H1 (cell line): ENCODE measurements around the gene NAV2. TPM values are rescaled to one million over a fixed set of nuclear protein-coding genes. Genes with fewer than 3 reads are reported as not detected.

Experiments
- CTCF ChIA-PET: fragments of 300-600 bp; sonication (Branson Sonifier 250); formaldehyde crosslinking; loops from one replicate; lab custom pipeline; 2021; ENCODE audit not compliant: partially characterized antibody; lab: Charles Lee
- POLR2A ChIA-PET: fragments of 300-600 bp; sonication (Branson Sonifier 250); formaldehyde crosslinking; loops from one replicate; lab custom pipeline; 2021; ENCODE audit warnings: inconsistent platforms; ENCODE audit not compliant: partially characterized antibody; lab: Charles Lee
- DNase-seq, 2 experiments: peaks; one replicate each; pipeline versions ENCODE4 v3.0.0 to v3.0.0-alpha.2; 2010 to 2022; ENCODE audit warnings: low spot score in 2 of 2, low read depth in 1 of 2, mixed read lengths in 1 of 2
- FAIRE-seq: peaks from 2 replicates; lab custom pipeline; 2011; peaks lifted over from hg19 to GRCh38; lab: Jason Lieb, UNC
- H2AFZ ChIP-seq: 2 replicates; pipeline ENCODE4 v1.8.1; 2012; ENCODE audit warnings: low read length, inconsistent platforms
- H2AK5ac ChIP-seq: 2 replicates; pipeline ENCODE4 v1.6.1; 2013; ENCODE audit warnings: low read depth, low read length
- H2BK120ac ChIP-seq: replicated peaks from 2 replicates; pipeline ENCODE3; 2013; ENCODE audit warnings: low read depth, low read length, inconsistent platforms
- H2BK12ac ChIP-seq: 2 replicates; pipeline ENCODE4 v1.6.1; 2013; ENCODE audit warnings: low read depth, low read length
- H2BK15ac ChIP-seq: 2 replicates; pipeline ENCODE4 v1.6.1; 2013; ENCODE audit warnings: low read length
- H2BK20ac ChIP-seq: 2 replicates; pipeline ENCODE4 v1.6.1; 2013; ENCODE audit warnings: low read length
- H2BK5ac ChIP-seq: 2 replicates; pipeline ENCODE4 v1.6.1; 2013; ENCODE audit warnings: low read depth, low read length
- H3K14ac ChIP-seq: 2 replicates; pipeline ENCODE4 v1.6.1; 2013; ENCODE audit warnings: inconsistent platforms; ENCODE audit not compliant: insufficient read length
- H3K18ac ChIP-seq: 2 replicates; pipeline ENCODE4 v1.6.1; 2013; ENCODE audit warnings: low read length; ENCODE audit errors: extremely low read depth
- H3K23ac ChIP-seq: 2 replicates; pipeline ENCODE4 v1.6.1; 2013; ENCODE audit warnings: inconsistent platforms; ENCODE audit not compliant: insufficient read length
- H3K23me2 ChIP-seq: 2 replicates; pipeline ENCODE4 v1.6.1; 2013; ENCODE audit warnings: low read depth, low read length
- H3K27ac ChIP-seq: 2 replicates; pipeline ENCODE4 v1.6.1; 2011; ENCODE audit warnings: low read depth, low read length, inconsistent platforms
- H3K27me3 ChIP-seq, 4 experiments: replicated peaks in 1 of 4; 1 replicate in 1 of 4; 2 replicates in 3 of 4; pipeline versions ENCODE4 v1.6.1 to v1.8.1; 2011 to 2013; ENCODE audit warnings: low read length in 3 of 4, mild to moderate bottlenecking in 3 of 4, inconsistent platforms in 2 of 4, mixed read lengths in 2 of 4, moderate library complexity in 1 of 4; ENCODE audit not compliant: control insufficient read depth in 3 of 4, insufficient read depth in 3 of 4; ENCODE audit errors: extremely low read depth in 1 of 4
- H3K36me3 ChIP-seq, 4 experiments: 2 replicates each; pipeline versions ENCODE4 v1.6.1 to v1.8.1; 2011 to 2013; ENCODE audit warnings: mild to moderate bottlenecking in 4 of 4, low read length in 3 of 4, moderate library complexity in 2 of 4, control low read depth in 1 of 4, inconsistent platforms in 1 of 4; ENCODE audit not compliant: insufficient read depth in 4 of 4, control insufficient read depth in 2 of 4
- H3K4ac ChIP-seq: replicated peaks from 2 replicates; pipeline ENCODE3; 2013; ENCODE audit warnings: low read length, low read depth, mixed read lengths, inconsistent platforms; ENCODE audit not compliant: insufficient read length
- H3K4me1 ChIP-seq, 4 experiments: replicated peaks in 1 of 4; 1 replicate in 1 of 4; 2 replicates in 3 of 4; pipeline versions ENCODE4 v1.6.1 to v1.8.1; 2011 to 2013; ENCODE audit warnings: low read length in 3 of 4, inconsistent platforms in 2 of 4, mixed read lengths in 1 of 4; ENCODE audit not compliant: insufficient read depth in 4 of 4, control insufficient read depth in 3 of 4
- H3K4me2 ChIP-seq, 2 experiments: 2 replicates each; pipeline versions ENCODE4 v1.6.1 to v1.8.1; 2011 to 2013; ENCODE audit warnings: low read depth in 2 of 2, low read length in 2 of 2, control low read depth in 1 of 2, inconsistent platforms in 1 of 2, mild to moderate bottlenecking in 1 of 2; ENCODE audit not compliant: insufficient read depth in 1 of 2
- H3K4me3 ChIP-seq, 4 experiments: fragments of 200-600, 300-600 bp in 1 of 4; sonication (generic), shearing (Covaris generic), sonication (Bioruptor Twin) in 1 of 4; 2 replicates each; pipeline versions ENCODE4 v1.5.1 to v1.8.1; 2011 to 2016; ENCODE audit warnings: low read length in 4 of 4, low read depth in 3 of 4, control low read depth in 2 of 4, inconsistent platforms in 2 of 4, mild to moderate bottlenecking in 2 of 4, mixed read lengths in 1 of 4, moderate library complexity in 1 of 4; ENCODE audit not compliant: insufficient read depth in 2 of 4; ENCODE audit errors: extremely low read depth in 1 of 4
- H3K56ac ChIP-seq: replicated peaks from 2 replicates; pipeline ENCODE3; 2013; ENCODE audit warnings: low read depth, mild to moderate bottlenecking, mixed read lengths, low read length, inconsistent platforms; ENCODE audit not compliant: insufficient read length
- H3K79me1 ChIP-seq: 2 replicates; pipeline ENCODE4 v1.6.1; 2013; ENCODE audit warnings: low read depth, low read length, control low read depth
- H3K79me2 ChIP-seq, 2 experiments: 2 replicates each; pipeline versions ENCODE4 v1.6.1 to v1.8.1; 2012 to 2013; ENCODE audit warnings: low read length in 2 of 2, mild to moderate bottlenecking in 2 of 2, inconsistent platforms in 1 of 2; ENCODE audit not compliant: insufficient read depth in 2 of 2, control insufficient read depth in 1 of 2
- H3K9ac ChIP-seq, 4 experiments: replicated peaks in 1 of 4; 1 replicate in 1 of 4; 2 replicates in 3 of 4; pipeline versions ENCODE4 v1.6.1 to v1.8.1; 2011 to 2013; ENCODE audit warnings: low read depth in 3 of 4, low read length in 3 of 4, control low read depth in 2 of 4, mild to moderate bottlenecking in 2 of 4, moderate library complexity in 2 of 4, inconsistent platforms in 1 of 4; ENCODE audit errors: extremely low read depth in 1 of 4
- H3K9me3 ChIP-seq, 2 experiments: 2 replicates each; pipeline versions ENCODE4 v1.6.1 to v1.8.1; 2012 to 2013; ENCODE audit warnings: mild to moderate bottlenecking in 2 of 2, moderate library complexity in 2 of 2, control low read depth in 1 of 2, inconsistent platforms in 1 of 2, low read depth in 1 of 2, low read length in 1 of 2, mixed read lengths in 1 of 2; ENCODE audit not compliant: insufficient read depth in 2 of 2
- H4K20me1 ChIP-seq, 2 experiments: replicated peaks in 1 of 2; 2 replicates each; pipeline versions ENCODE3 to v1.8.1; 2011 to 2013; ENCODE audit warnings: inconsistent platforms in 2 of 2, low read length in 2 of 2, mild to moderate bottlenecking in 1 of 2; ENCODE audit not compliant: insufficient read depth in 2 of 2, control insufficient read depth in 1 of 2
- H4K5ac ChIP-seq: 2 replicates; pipeline ENCODE4 v1.6.1; 2013; ENCODE audit warnings: low read length, low read depth, mixed read lengths, inconsistent platforms; ENCODE audit not compliant: insufficient read length
- H4K8ac ChIP-seq: 2 replicates; pipeline ENCODE4 v1.8.0; 2013; ENCODE audit warnings: mild to moderate bottlenecking, moderate library complexity, low read length, inconsistent platforms; ENCODE audit not compliant: insufficient read depth; ENCODE audit errors: extremely low read depth
- H4K91ac ChIP-seq: replicated peaks from 2 replicates; pipeline ENCODE3; 2013; ENCODE audit warnings: low read length, mixed read lengths, inconsistent platforms; ENCODE audit not compliant: insufficient read length
- HDAC2 ChIP-seq, 2 experiments: fragments of 300-600 bp in 1 of 2; sonication (generic) in 1 of 2; IDR thresholded peaks; 2 replicates each; pipeline ENCODE4 v1.6.1; 2011 to 2012; ENCODE audit warnings: low read depth in 2 of 2, low read length in 2 of 2, mild to moderate bottlenecking in 2 of 2, moderate library complexity in 2 of 2, borderline replicate concordance in 1 of 2, inconsistent platforms in 1 of 2
- KDM5A ChIP-seq: fragments of 200-600 bp; IDR thresholded peaks from 2 replicates; pipeline ENCODE4 v1.7.1; 2012; ENCODE audit warnings: mild to moderate bottlenecking, low read length, inconsistent platforms, mixed read lengths
- RXRA ChIP-seq: IDR thresholded peaks from 2 replicates; pipeline ENCODE4 v1.6.1; 2011; ENCODE audit warnings: low read depth, mild to moderate bottlenecking, low read length, moderate library complexity; ENCODE audit not compliant: insufficient read depth
- USF2 ChIP-seq: IDR thresholded peaks from 2 replicates; pipeline ENCODE4 v1.6.1; 2011; ENCODE audit warnings: low read length, improper control_type of control experiment
- WGBS, 2 experiments: shearing (Covaris generic) in 1 of 2; methylation state at CpG; one replicate each; pipeline versions ENCODE4 v1.1.6 to v1.1.7; 2013 to 2015; ENCODE audit warnings: low lambda C conversion rate in 2 of 2, mixed read lengths in 2 of 2, inconsistent platforms in 1 of 2, low coverage in 1 of 2, missing lambda C conversion rate in 1 of 2; ENCODE audit not compliant: insufficient replicate concordance in 2 of 2, insufficient coverage in 1 of 2, insufficient read length in 1 of 2; ENCODE audit errors: extremely low coverage in 1 of 2, missing lambda C conversion rate in 1 of 2; 5-methylcytosine and 5-hydroxymethylcytosine counted together
- polyA plus RNA-seq, 7 experiments: library from polyadenylated mRNA; depleted of rRNA in 3 of 7; stranded (reverse) in 5 of 7; unstranded in 2 of 7; fragments of >200 nt in 5 of 7; fragments of 200-250 nt in 2 of 7; gene quantifications; 1 replicate in 5 of 7; 2 replicates in 1 of 7; 4 replicates in 1 of 7; pipeline versions ENCODE4 v1.2.1 to v1.2.3, GENCODE V29; 2011 to 2013; ENCODE audit warnings: missing spikeins in 2 of 7, mixed read lengths in 2 of 7
- total RNA-seq: library from RNA; stranded (reverse); fragmentation: NEBNext Ultra II Directional; extraction: Animal tissue kit (Norgen Biotek cat#: 25700); gene quantifications from 2 replicates; pipeline ENCODE4 v1.2.1, GENCODE V29; 2021

NAV2 gene
- total and polyA plus RNA-seq, 2 of the 8 experiments (the other 6 are each of a cell fraction or from before 2014, with no cell fraction given), result 35.6 to 73.6 TPM

- Histone ChIP-seq H3K14ac (no peak overlapping the region), H3K79me1 (peaks cover 2% of the 10 kb centered on the region; the same call in 1 of the 2 replicates), H3K23ac (no peak overlapping the region), H3K27me3 (no peaks in the 10 kb centered on the region), H2BK15ac (no peak overlapping the region), H3K4me2 (no peak overlapping the region), H2BK12ac (no peak overlapping the region), H2AK5ac (no peak overlapping the region), H4K5ac (no peak overlapping the region), H3K18ac (no peak overlapping the region)
- WGBS, 2 experiments, result 90% methylated on average over 4 of the region's 4 CpGs; no CpG with 5 or more reads in 1 of the 2 experiments
- TF ChIP-seq KDM5A, result no peak
- no peak for TF ChIP-seq RXRA
- TF ChIP-seq USF2, result no peak
- no peak for TF ChIP-seq HDAC2 (IDR thresholded peaks at IDR 0.05; ENCODE audit: borderline replicate concordance in 1 of 2, low read depth in 2 of 2, low read length in 2 of 2)
- TF ChIP-seq, all 59 proteins: peak for 0
- ChIA-PET POLR2A (no interaction called here), CTCF (interaction anchor here (0.6 to 2.0 kb wide), 11 partner anchors 8 to 119 kb away, joined by 3 to 6 read pairs (median 3); no protein-coding TSS in a partner anchor)
- Histone ChIP-seq H3K4ac (no peak overlapping the region), H3K56ac (no peak overlapping the region), H2BK20ac (no peak overlapping the region), H4K8ac (no peak overlapping the region), H3K4me1 (peaks cover 0 to 6% (median 0%) of the 10 kb centered on the region in 4 experiments; a peak in 2 of 7 replicates), H3K23me2 (no peaks in the 10 kb centered on the region), H4K20me1 (no peaks in the 10 kb centered on the region), H3K9me3 (peaks cover 0 to 7% of the 10 kb centered on the region in 2 experiments; a peak in 2 of 4 replicates), H3K36me3 (peaks cover 2 to 22% (median 3%) of the 10 kb centered on the region in 4 experiments; a peak in 6 of 8 replicates), H3K27ac (no peak overlapping the region), H4K91ac (no peak overlapping the region), H2AFZ (no peak overlapping the region), H2BK5ac (no peak overlapping the region; the same call in 1 of the 2 replicates), H3K4me3 (no peak overlapping the region), H3K9ac (no peak overlapping the region), H2BK120ac (no peak overlapping the region), H3K79me2 (peaks cover 0 to 55% of the 10 kb centered on the region in 2 experiments; a peak in 1 of 4 replicates)
- DNase-seq (no peak), FAIRE-seq (no peak)
Observed at GRCh38 chr11:19853920-19854319, 141.3 kb downstream of the NAV2 start.
